Activated T-helper 9 cell treated with anti-CD3 and anti-CD28 coated beads, Interleukin-2, amount 50 U/mL, for 16 hours (primary cell): ENCODE measurements around the gene C9orf50.

Experiments used
- DNase-seq: peaks from one replicate; pipeline ENCODE4 v3.0.0-alpha.2; 2020; ENCODE audit warnings: low read depth

C9orf50 gene

GRCh38 chr9:129631674-129632129, 10.8 kb upstream of the C9orf50 start:
- no peak for DNase-seq

DNA sequence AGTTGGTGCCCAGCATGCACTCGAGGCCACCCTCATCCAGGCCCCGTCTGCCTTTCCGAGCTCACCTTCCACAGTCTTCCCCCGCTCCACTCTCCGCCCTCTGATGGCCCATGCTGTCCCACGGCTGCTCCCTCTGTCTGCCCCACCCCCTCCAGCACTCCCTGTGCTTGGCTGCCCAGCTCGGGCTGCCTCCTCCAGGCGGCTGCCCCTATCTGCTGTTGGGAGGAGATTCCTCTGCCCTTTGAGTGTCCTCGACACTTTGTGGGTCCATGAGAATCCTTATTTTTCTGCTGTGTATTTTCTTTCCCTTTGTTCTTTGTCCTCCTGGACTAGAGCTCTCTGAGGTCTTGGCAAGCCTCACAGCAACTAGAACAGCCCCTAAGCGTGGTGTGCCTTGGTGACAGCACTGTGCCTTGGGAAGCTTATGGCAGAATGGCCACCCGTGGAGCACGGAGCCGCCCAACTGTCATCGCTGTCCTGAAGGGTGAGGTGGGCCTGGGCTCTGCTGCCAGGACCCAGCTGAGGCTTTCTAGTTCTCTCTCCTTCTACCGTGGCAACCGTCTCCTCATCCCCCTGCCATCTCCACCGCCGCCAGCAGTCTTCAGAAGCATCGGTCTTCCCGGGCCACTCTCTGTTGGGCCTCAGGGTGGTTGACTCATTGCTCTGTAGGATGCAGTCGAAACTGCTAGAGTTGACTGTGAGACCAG, 10.2 kb upstream of the C9orf50 start:
- no peak for DNase-seq

- no peak for DNase-seq
Measured at GRCh38 chr9:129629251-129629820, 8.4 kb upstream of the C9orf50 start.

DNA sequence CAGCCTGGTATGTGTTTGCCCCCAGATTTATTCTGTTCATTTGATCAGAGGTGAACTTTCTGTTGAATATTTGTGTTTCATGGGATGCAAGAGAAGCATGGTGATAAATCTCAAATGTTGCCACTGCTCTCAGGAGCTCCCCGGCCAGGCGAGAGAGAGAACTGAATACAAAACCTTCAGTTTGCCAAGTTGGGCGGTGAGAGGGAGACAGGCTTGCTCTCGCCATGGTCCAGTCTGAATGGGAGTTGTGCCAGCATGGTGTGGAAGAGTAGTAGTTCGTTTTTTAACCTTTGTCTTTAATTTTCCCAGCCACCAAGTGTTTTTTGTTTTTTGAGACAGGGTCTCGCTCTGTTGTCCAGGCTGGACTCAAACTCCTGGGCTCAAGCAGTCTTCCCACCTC, 7.8 kb upstream of the C9orf50 start:
- DNase-seq, result no peak

- no peak for DNase-seq
Measured at GRCh38 chr9:129627556-129628440, 6.9 kb upstream of the C9orf50 start.

- DNase-seq, result no peak
Measured at GRCh38 chr9:129626625-129627284, 5.9 kb upstream of the C9orf50 start.

GRCh38 chr9:129626079-129626624, 5.3 kb upstream of the C9orf50 start, which contains the start of gene NTMT1:
Gene NTMT1, plus strand, starts transcription at chr9:129626163. Its CDS starts 6,541 bp downstream, at chr9:129632704.
- DNase-seq, result peak; percentile 86

- no peak for DNase-seq
Measured at GRCh38 chr9:129624947-129625346, 4.0 kb upstream of the C9orf50 start.

DNA sequence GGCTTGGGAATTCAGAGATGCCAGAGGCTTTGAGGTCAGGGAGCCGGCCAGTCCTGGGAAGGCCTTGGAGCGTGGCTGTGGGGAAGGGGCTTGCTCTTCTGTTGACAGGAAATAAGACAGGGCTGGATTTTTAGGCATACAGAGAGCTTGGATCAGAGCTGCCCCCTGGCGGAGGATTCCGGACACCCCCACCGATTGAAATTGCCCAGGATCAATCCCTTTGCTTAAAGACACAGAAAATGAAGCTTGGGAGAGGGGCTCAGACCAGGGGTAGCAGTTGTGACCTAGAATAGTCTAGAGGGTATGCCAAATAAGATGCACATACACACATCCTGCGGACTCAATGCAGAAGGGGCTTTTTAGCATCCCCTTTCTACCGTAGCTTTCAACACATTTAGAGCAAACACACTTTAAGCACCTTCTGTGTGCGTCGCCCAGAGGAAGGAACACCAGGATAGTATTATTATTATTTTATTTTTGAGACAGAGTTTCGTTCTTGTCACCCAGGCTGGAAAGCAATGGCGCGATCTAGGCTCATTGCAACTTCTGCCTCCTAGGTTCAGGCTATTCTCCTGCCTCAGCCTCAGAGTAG, 3.4 kb upstream of the C9orf50 start:
- DNase-seq, result peak; percentile 57

DNA sequence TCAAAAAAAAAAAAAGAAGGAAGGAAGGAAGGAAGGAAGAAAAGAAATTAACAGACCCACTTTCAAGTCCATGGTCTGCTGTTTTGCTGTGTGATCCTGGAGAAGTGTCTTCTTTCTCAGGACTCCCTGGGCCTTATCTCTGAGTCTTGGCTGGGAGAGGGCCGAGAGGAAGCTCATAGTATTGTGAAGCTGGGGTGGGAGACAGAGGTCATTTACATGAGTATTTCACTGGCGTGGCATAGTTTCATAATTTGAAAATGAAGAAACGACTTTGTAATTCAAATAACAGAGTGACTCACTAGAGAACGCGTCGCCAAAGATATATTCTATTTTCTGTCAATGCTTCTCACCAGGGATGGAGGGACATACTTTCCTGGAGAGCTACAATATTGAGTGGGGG, 2.4 kb upstream of the C9orf50 start:
- DNase-seq, result no peak

DNA sequence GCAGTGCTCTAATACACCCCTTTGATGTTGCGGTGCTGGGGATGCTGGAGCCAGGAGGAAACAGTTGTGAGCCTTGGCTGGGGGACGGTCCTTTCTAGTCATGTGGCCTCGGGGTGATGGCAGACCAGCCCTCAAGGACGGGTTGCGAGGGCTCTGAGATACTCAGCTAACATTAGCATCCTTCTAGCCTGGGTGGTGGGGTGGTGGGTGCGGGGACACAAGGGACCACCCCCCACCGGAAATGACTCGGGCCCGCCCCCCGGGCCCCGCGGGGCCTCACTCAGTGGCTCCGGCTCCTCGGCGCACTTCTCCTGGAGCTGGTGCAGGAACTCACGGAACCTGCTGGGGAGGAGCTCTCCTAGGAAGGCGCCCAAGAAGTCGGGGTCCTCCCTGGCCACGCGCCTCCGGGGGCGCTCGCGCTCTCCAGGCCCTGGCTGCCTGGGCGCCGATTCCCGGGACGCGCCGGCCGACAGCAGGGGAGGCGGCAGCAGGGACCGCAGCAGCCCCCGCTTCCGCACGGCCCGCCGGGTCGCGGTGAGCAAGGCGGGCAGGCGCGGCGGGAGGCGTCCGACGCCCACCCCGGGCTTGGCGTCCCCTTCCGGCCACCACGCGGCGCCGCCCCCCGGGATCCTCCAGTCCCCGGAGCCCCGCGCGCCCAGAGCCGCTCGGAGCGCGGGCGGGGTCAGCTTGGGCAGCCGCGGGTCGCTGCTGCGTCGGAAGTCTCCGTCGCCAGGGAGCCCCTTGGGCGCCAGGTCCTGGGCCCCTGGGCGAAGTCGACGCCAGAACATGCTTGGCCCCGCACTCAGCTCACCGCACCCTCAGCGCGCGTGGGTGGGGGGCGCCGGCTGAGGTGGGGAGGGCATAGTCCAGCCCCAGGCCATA, 873 bp downstream of the C9orf50 start:
- DNase-seq, result no peak

- DNase-seq, result no peak
Measured at GRCh38 chr9:129617167-129617566, 3.7 kb downstream of the C9orf50 start.

DNA sequence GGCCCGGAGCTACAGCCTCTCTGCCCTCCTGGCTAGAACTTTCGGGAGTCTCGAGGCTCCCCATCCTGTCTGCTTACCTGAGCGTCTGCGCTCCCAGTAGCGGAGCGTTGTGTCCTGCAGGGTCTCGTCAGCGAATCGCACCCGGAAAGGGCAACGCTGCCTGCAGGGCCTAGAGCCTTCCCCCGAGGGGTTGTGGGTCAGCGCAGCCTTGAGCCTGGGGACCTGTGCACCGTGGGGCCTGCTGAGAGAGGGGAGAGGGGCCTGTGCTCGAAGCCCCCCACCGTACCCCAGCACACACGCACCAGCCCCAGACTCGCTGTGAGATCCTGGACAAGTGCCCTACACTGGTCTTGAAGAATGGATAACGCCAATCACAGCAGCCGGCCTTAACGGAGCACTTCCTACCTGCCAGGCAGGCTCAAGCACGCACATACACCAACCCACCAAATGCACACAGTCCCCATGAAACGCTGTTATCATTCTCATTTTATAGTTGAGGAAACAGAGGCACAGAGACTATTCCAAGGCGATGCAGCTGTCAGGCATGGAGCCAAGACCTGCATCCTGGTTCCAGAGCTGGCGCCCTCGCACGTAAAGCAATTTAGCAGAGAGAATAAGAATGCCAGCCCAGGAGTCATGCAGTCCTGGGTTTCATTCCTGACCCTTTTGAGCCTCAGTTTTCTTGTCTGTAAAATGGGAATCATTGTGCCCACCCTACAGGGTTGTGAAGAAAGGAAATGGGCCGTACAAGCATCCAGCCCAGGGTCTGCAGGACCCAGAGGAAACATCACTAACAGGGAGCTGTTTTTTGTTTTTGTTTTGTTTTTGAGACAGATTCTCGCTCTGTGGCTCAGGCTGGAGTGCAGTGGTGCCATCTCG, 5.3 kb downstream of the C9orf50 start:
- no peak for DNase-seq

- DNase-seq, result no peak
Measured at GRCh38 chr9:129614932-129615331, 6.0 kb downstream of the C9orf50 start.

- no peak for DNase-seq
Measured at GRCh38 chr9:129613520-129614175, 7.3 kb downstream of the C9orf50 start.

DNA sequence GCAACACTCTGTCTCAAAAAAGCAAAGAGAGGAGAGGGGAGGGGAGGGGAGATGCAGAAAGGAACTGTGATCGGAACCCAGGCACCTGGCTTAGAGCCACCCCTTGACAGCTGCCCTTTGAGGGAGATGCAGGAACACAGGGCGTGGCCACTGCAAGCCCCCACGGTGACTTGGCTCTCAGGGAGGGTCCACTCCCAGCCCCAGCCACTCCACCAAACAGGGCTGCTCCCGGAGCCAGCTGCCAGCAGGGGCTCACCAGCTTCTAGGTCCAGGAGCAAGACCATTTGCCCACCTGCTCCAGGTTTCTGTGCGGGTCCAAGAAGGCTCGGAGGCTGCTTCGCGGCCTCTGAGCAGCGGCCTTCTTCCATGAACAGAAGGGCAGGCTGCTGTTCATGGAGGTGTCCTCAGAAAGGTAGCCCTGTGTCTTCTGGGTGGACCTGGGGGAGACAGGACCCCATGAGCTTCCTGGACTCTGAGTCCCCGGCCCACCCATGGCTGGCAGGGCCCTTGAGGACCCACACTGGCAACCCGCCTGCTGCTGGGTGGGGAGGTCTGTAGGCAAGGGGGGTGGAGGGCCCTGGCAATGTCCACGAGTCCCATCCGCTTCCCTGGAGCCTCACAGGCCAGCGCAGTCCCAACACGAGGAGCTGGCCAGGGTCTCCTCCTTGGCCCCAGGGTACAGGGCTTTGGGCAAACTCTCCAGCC, 7.9 kb downstream of the C9orf50 start:
- DNase-seq, result no peak

DNA sequence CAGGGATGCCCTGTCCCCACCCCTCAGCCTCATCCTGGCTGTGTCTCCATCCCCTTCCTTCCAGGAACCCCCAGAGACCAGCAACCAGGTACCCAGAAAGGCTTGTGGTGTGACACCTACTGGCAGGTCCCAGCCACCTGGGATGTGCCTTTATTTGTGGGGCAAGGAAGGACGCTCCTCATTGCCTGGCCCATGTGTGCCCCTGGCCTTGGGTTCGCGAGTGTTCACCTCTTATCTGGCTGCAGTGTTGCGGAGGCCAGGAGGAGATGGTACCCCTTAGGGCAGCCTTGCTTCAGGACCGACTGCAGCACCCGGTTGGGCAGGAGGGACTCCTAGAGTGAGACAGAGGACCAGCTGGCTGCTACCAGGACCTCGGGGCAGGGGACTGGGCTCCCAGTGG, 8.8 kb downstream of the C9orf50 start:
- no peak for DNase-seq

- no peak for DNase-seq
Measured at GRCh38 chr9:129611307-129611800, 9.5 kb downstream of the C9orf50 start.
